H1 (cell line): ENCODE data around the gene SLC43A1. TPM values are rescaled to one million over a fixed set of nuclear protein-coding genes. Genes with fewer than 3 reads are reported as not detected.

Experiments used
- CHD2 ChIP-seq: IDR thresholded peaks from 2 replicates; pipeline ENCODE4 v1.6.1; 2012; ENCODE audit warnings: low read length, improper control_type of control experiment
- E2F6 ChIP-seq: IDR thresholded peaks from 2 replicates; pipeline ENCODE4 v1.6.1; 2012; ENCODE audit warnings: inconsistent platforms
- EP300 ChIP-seq, 2 experiments: IDR thresholded peaks; 1 replicate in 1 of 2; 2 replicates in 1 of 2; pipeline ENCODE4 v1.6.1; 2011 to 2012; ENCODE audit warnings: low read depth in 2 of 2, low read length in 2 of 2, mild to moderate bottlenecking in 2 of 2, borderline replicate concordance in 1 of 2, inconsistent platforms in 1 of 2, moderate library complexity in 1 of 2
- EZH2 ChIP-seq: fragments of 200-600 bp; sonication (generic); IDR thresholded peaks from 2 replicates; pipeline ENCODE4 v1.7.1; 2012; ENCODE audit warnings: low read depth, mild to moderate bottlenecking, moderate library complexity, low read length, inconsistent platforms; ENCODE audit not compliant: severe bottlenecking
- KDM4A ChIP-seq: IDR thresholded peaks from one replicate; pipeline ENCODE4 v1.7.1; 2012; ENCODE audit warnings: low read depth, mild to moderate bottlenecking, moderate library complexity, low read length, inconsistent platforms; ENCODE audit not compliant: severe bottlenecking
- SAP30 ChIP-seq: fragments of 300-600 bp; sonication (generic); IDR thresholded peaks from 2 replicates; pipeline ENCODE4 v1.7.1; 2012; ENCODE audit warnings: low read length, moderate library complexity, mild to moderate bottlenecking, inconsistent platforms; ENCODE audit not compliant: insufficient read depth, insufficient replicate concordance
- SP2 ChIP-seq: IDR thresholded peaks from 2 replicates; pipeline ENCODE4 v1.6.1; 2012; ENCODE audit warnings: mild to moderate bottlenecking, low read length, inconsistent platforms
- SRF ChIP-seq: IDR thresholded peaks from 2 replicates; pipeline ENCODE4 v1.6.1; 2011; ENCODE audit warnings: mild to moderate bottlenecking, low read depth, low read length, moderate library complexity
- polyA plus RNA-seq, 7 experiments: library from polyadenylated mRNA; depleted of rRNA in 3 of 7; stranded (reverse) in 5 of 7; unstranded in 2 of 7; fragments of >200 nt in 5 of 7; fragments of 200-250 nt in 2 of 7; gene quantifications; 1 replicate in 5 of 7; 2 replicates in 1 of 7; 4 replicates in 1 of 7; pipeline versions ENCODE4 v1.2.1 to v1.2.3, GENCODE V29; 2011 to 2013; ENCODE audit warnings: missing spikeins in 2 of 7, mixed read lengths in 2 of 7
- total RNA-seq: library from RNA; stranded (reverse); fragmentation: NEBNext Ultra II Directional; extraction: Animal tissue kit (Norgen Biotek cat#: 25700); gene quantifications from 2 replicates; pipeline ENCODE4 v1.2.1, GENCODE V29; 2021
- TF ChIP-seq, protein P1 (sequence below): IDR thresholded peaks from 2 replicates; pipeline ENCODE4 v1.6.1; 2012; ENCODE audit warnings: low read length, inconsistent platforms

The SLC43A1 gene
- total and polyA plus RNA-seq, 2 of the 8 experiments (the other 6 are each of a cell fraction or from before 2014, with no cell fraction given), result 34.5 to 58.0 TPM

GRCh38 chr11:57516061-57516443, 550 bp upstream of the SLC43A1 start (continued):
- TF ChIP-seq E2F6 (no peak), SRF (no peak), EP300 (IDR thresholded peaks at IDR 0.05; ENCODE audit: borderline replicate concordance in 1 of 2, low read depth in 2 of 2, low read length in 2 of 2) (no peak), SAP30 (no peak), CHD2 (no peak), SP2 (no peak), KDM4A (no peak), EZH2 (no peak)
- TF ChIP-seq, protein P1, sequence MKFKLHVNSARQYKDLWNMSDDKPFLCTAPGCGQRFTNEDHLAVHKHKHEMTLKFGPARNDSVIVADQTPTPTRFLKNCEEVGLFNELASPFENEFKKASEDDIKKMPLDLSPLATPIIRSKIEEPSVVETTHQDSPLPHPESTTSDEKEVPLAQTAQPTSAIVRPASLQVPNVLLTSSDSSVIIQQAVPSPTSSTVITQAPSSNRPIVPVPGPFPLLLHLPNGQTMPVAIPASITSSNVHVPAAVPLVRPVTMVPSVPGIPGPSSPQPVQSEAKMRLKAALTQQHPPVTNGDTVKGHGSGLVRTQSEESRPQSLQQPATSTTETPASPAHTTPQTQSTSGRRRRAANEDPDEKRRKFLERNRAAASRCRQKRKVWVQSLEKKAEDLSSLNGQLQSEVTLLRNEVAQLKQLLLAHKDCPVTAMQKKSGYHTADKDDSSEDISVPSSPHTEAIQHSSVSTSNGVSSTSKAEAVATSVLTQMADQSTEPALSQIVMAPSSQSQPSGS, result no peak
